K562 (cell line): ENCODE measurements around the gene CCL27. TPM values are rescaled to one million over a fixed set of nuclear protein-coding genes. Genes with fewer than 3 reads are reported as not detected.

ENCODE experiments used
- CUX1 ChIP-seq: fragments of 200-800 bp; sonication (Bioruptor generic); IDR thresholded peaks from 2 replicates; pipeline ENCODE4 v1.6.1; 2016; ENCODE audit warnings: missing genetic modification characterization, missing compliant biosample characterization
- POLR3G ChIP-seq: IDR thresholded peaks from 2 replicates; pipeline ENCODE4 v1.6.1; 2011; ENCODE audit not compliant: insufficient read length, insufficient replicate concordance; ENCODE audit errors: extremely low read depth
- PRPF4 ChIP-seq: fragments of 200-400 bp; formaldehyde crosslinking; IDR thresholded peaks from one replicate; pipeline ENCODE4 v1.6.1; 2017; ENCODE audit warnings: low read length, low read depth, mild to moderate bottlenecking; ENCODE audit not compliant: insufficient read depth, poor library complexity, severe bottlenecking
- ZNF146 ChIP-seq: IDR thresholded peaks from one replicate; pipeline ENCODE4 v1.6.1; 2018; ENCODE audit warnings: missing compliant biosample characterization; ENCODE audit not compliant: unreplicated experiment
- polyA plus RNA-seq, 8 experiments: library from polyadenylated mRNA; depleted of rRNA in 4 of 8; stranded (reverse) in 5 of 8; unstranded in 3 of 8; fragments of >200 nt; fragmentation: Nextera tagmentation in 2 of 8; fragmentation: Illumina TruSeq in 1 of 8; extraction: Ambion mirVana in 2 of 8; extraction: Trizol in 1 of 8; gene quantifications; 2 replicates each; pipeline versions ENCODE4 v1.2.1 to v1.2.3, GENCODE V29; 2011 to 2014; ENCODE audit warnings: inconsistent platforms in 1 of 8, missing spikeins in 1 of 8
- total RNA-seq, 7 experiments: library from RNA; depleted of rRNA in 6 of 7; stranded (reverse); fragments of >200 nt in 6 of 7; fragmentation: Illumina TruSeq in 2 of 7; extraction: Trizol in 2 of 7; gene quantifications; 2 replicates each; pipeline versions ENCODE4 v1.2.1 to v1.2.3, GENCODE V29; 2011 to 2021; ENCODE audit warnings: low replicate concordance in 1 of 7

The CCL27 gene
- total and polyA plus RNA-seq, 9 of the 15 experiments (the other 6 are each of a cell fraction or from before 2014, with no cell fraction given), result 0.10 to 0.53 (median 0.27) TPM; not detected in 5

- TF ChIP-seq CUX1 (CRISPR knock-in tag), result no peak
- TF ChIP-seq PRPF4, result no peak
- no peak for TF ChIP-seq ZNF146 (CRISPR knock-in tag)
- no peak for TF ChIP-seq POLR3G
Measured at GRCh38 chr9:34646211-34647083, 16.0 kb downstream of the CCL27 start, which contains the start of gene GALT (continued).
